Heart right ventricle (tissue), 16 donors: Measurements from ENCODE around the gene KLHL30. TPM values are rescaled to one million over a fixed set of nuclear protein-coding genes. Genes with fewer than 3 reads are reported as not detected.

Source experiments
- ATAC-seq, 8 donors: fragments of 200-7000 bp; cut with Tn5 transposase; one replicate each; pipeline ENCODE4 v1.9.1; 2020; ENCODE audit warnings: mild to moderate bottlenecking in 8 of 8, moderate library complexity in 8 of 8, moderate number of reproducible peaks in 1 of 8
- DNase-seq, 2 donors: peaks; one replicate each; pipeline ENCODE4 v3.0.0-alpha.2; 2020
- H3K27ac ChIP-seq, 10 donors: fragments of 200-600 bp; sonication (generic) in 2 of 10; one replicate each; pipeline versions ENCODE4 v1.5.0 to v1.8.0; 2020 to 2022; ENCODE audit warnings: mild to moderate bottlenecking in 3 of 10
- H3K27me3 ChIP-seq, 7 donors: fragments of 200-600 bp; one replicate each; pipeline ENCODE4 v1.8.0; 2021 to 2022; ENCODE audit warnings: mild to moderate bottlenecking in 2 of 7
- H3K36me3 ChIP-seq, 9 donors: fragments of 200-600 bp; sonication (generic) in 1 of 9; one replicate each; pipeline versions ENCODE4 v1.5.0 to v1.8.0; 2020 to 2022; ENCODE audit warnings: mild to moderate bottlenecking in 2 of 9
- H3K4me1 ChIP-seq, 9 donors: fragments of 200-600 bp; sonication (generic) in 1 of 9; one replicate each; pipeline versions ENCODE4 v1.5.0 to v1.8.0; 2020 to 2022; ENCODE audit warnings: mild to moderate bottlenecking in 4 of 9
- H3K4me3 ChIP-seq, 10 donors: fragments of 200-600 bp; sonication (generic) in 2 of 10; one replicate each; pipeline versions ENCODE4 v1.5.0 to v1.8.0; 2020 to 2022; ENCODE audit warnings: mild to moderate bottlenecking in 7 of 10, moderate library complexity in 2 of 10
- H3K9me3 ChIP-seq, 11 donors: fragments of 200-600 bp in 10 of 11; sonication (generic) in 2 of 11; one replicate each; pipeline versions ENCODE4 v1.5.0 to v1.8.0; 2013 to 2022; ENCODE audit warnings: mild to moderate bottlenecking in 2 of 11, control low read depth in 1 of 11, moderate library complexity in 1 of 11
- CTCF ChIP-seq, 9 donors: fragments of 200-600 bp; sonication (generic) in 2 of 9; IDR thresholded peaks; one replicate each; pipeline versions ENCODE4 v1.5.0 to v1.8.0; 2021 to 2022; ENCODE audit warnings: antibody characterized with exemption in 9 of 9, mild to moderate bottlenecking in 5 of 9, moderate library complexity in 1 of 9
- WGBS, 2 donors: extraction: QIAGEN DNeasy Blood & Tissue Kit; methylation state at CpG; one replicate each; pipeline ENCODE4 v1.1.7; 2013; ENCODE audit warnings: inconsistent platforms in 1 of 2; 5-methylcytosine and 5-hydroxymethylcytosine counted together
- intact Hi-C, 10 donors: fragments of 100-400 bp; cut with DNase I; formaldehyde crosslinking; loops; one replicate each; pipeline versions ENCODE4 v1.11.1 to v1.14.2; 2022
- polyA plus RNA-seq, 2 donors: library from polyadenylated mRNA; stranded (reverse); fragments of 200-250 nt; gene quantifications; one replicate each; pipeline ENCODE4 v1.2.3, GENCODE V29; 2013
- total RNA-seq, 10 donors: library from RNA; stranded (reverse); fragmentation: NEBNext Ultra II Directional in 3 of 10; extraction: Animal tissue kit (Norgen Biotek cat#: 25700) in 3 of 10; gene quantifications; one replicate each; pipeline versions ENCODE4 v1.2.1 to v1.2.4, GENCODE V29; 2021 to 2023
- donor health status: Arrhythmogenic right ventricular cardiomyopathy.
- donor health status: ischemic (EF 13 %, LVEDD 7.1; RV severe dilation, severe dysfunction).
- donor health status: healthy with polysubstance abuse.
- donor health status: DM: no; HTN: yes; CAD: no.
- donor health status: DM: no; HTN: no; CAD: no.
- donor health status: ischemic (EF 25% LVEDD 6.9; RV normal size, moderate dysfunction).
- donor health status: ischemic (EF 25% LVEDD 5.7; RV mildly dilated, moderate dysfunction).
- donor health status: healthy.
- donor health status: DM: yes; HTN: yes; CAD: no.
- donor health status: Ischemic cardiomyopathy.
- donor health status: ischemic (EF 35%, LVEDD 5.7; RV mildly dilated, moderate dysfunction).
- donor health status: nonischemic (EF 11% LVEDD 7.7; RV severe dilation, severe dysfunction).
- donor health status: DM: yes; HTN: yes; CAD: no.
- donor health status: PGD.
- donor health status: ischemic (EF 29% LVEDD 5.4; RV normal size, mild dysfunction).
- donor health status: nonischemic (EF 23%, LVEDD 6.1; RV moderate dilation, normal function).

KLHL30 gene
- total and polyA plus RNA-seq, 12 donors, result 3.0 to 30.1 (median 25.9) TPM

- no peak overlapping the region for H3K4me3 ChIP-seq
- 90 to 91% methylated on average over 22 of the region's 22 CpGs for WGBS, 2 donors
- no peaks in the 10 kb centered on the region for H3K9me3 ChIP-seq
- ATAC-seq (no peak), DNase-seq (no peak)
- intact Hi-C loops, result no loop called here
- no peaks in the 10 kb centered on the region for H3K36me3 ChIP-seq
- H3K27ac ChIP-seq, result no peak overlapping the region
- H3K4me1 ChIP-seq, result peaks cover 0 to 13% (median 0%) of the 10 kb centered on the region in 9 donors
- no peaks in the 10 kb centered on the region for H3K27me3 ChIP-seq
- no peak for TF ChIP-seq CTCF (IDR thresholded peaks at IDR 0.05)
Measured at GRCh38 chr2:238096311-238097011, 42.0 kb upstream of the KLHL30 start.

- Histone ChIP-seq H3K4me1 (peaks cover 0 to 13% (median 0%) of the 10 kb centered on the region in 9 donors), H3K9me3 (no peaks in the 10 kb centered on the region), H3K36me3 (no peaks in the 10 kb centered on the region), H3K4me3 (no peak overlapping the region), H3K27ac (no peak overlapping the region), H3K27me3 (no peaks in the 10 kb centered on the region)
- ATAC-seq (no peak), DNase-seq (no peak)
- 85 to 88% methylated on average over 19 of the region's 19 CpGs for WGBS, 2 donors
- intact Hi-C loops, result no loop called here
- TF ChIP-seq CTCF (IDR thresholded peaks at IDR 0.05), result no peak
Measured at GRCh38 chr2:238097201-238097987, 41.1 kb upstream of the KLHL30 start.

GRCh38 chr2:238097988-238098871, 40.2 kb upstream of the KLHL30 start:
- Histone ChIP-seq H3K9me3 (no peaks in the 10 kb centered on the region), H3K4me1 (peaks cover 0 to 13% (median 0%) of the 10 kb centered on the region in 9 donors), H3K4me3 (no peak overlapping the region), H3K27me3 (no peaks in the 10 kb centered on the region), H3K36me3 (no peaks in the 10 kb centered on the region), H3K27ac (peak overlapping the region in 3 of 10 donors; percentile 6 to 73 (median 9))
- DNase-seq, result no peak
- intact Hi-C loops, result no loop called here
- no peak for TF ChIP-seq CTCF (IDR thresholded peaks at IDR 0.05)
- 76 to 79% methylated on average over 37 of the region's 37 CpGs for WGBS, 2 donors
- ATAC-seq, result peak; percentile 75 to 86 (median 84)
